BLaER1 (cell line): ENCODE measurements around the gene TMBIM1.

Experiments used
- H3K27ac ChIP-seq: shearing (Covaris generic); formaldehyde crosslinking; 2 replicates; pipeline ENCODE4 v1.8.1; 2022
- H3K27me3 ChIP-seq: shearing (Covaris generic); formaldehyde crosslinking; 2 replicates; pipeline ENCODE4 v1.8.1; 2022
- H3K36me3 ChIP-seq: shearing (Covaris generic); formaldehyde crosslinking; 2 replicates; pipeline ENCODE4 v1.8.1; 2022
- H3K4me1 ChIP-seq: shearing (Covaris generic); formaldehyde crosslinking; 2 replicates; pipeline ENCODE4 v1.8.1; 2022
- H3K4me2 ChIP-seq: shearing (Covaris generic); formaldehyde crosslinking; 2 replicates; pipeline ENCODE4 v1.8.1; 2022
- H3K4me3 ChIP-seq: shearing (Covaris generic); formaldehyde crosslinking; 2 replicates; pipeline ENCODE4 v1.8.1; 2022
- H3K9ac ChIP-seq: shearing (Covaris generic); formaldehyde crosslinking; 2 replicates; pipeline ENCODE4 v1.8.1; 2022
- H3K9me3 ChIP-seq: shearing (Covaris generic); formaldehyde crosslinking; 2 replicates; pipeline ENCODE4 v1.8.1; 2022
- H4K20me1 ChIP-seq: shearing (Covaris generic); formaldehyde crosslinking; 2 replicates; pipeline ENCODE4 v1.8.1; 2022
- Cebpa-rat ChIP-seq: shearing (Covaris generic); IDR thresholded peaks from 2 replicates; pipeline ENCODE4 v1.8.1; 2022

TMBIM1 gene

DNA sequence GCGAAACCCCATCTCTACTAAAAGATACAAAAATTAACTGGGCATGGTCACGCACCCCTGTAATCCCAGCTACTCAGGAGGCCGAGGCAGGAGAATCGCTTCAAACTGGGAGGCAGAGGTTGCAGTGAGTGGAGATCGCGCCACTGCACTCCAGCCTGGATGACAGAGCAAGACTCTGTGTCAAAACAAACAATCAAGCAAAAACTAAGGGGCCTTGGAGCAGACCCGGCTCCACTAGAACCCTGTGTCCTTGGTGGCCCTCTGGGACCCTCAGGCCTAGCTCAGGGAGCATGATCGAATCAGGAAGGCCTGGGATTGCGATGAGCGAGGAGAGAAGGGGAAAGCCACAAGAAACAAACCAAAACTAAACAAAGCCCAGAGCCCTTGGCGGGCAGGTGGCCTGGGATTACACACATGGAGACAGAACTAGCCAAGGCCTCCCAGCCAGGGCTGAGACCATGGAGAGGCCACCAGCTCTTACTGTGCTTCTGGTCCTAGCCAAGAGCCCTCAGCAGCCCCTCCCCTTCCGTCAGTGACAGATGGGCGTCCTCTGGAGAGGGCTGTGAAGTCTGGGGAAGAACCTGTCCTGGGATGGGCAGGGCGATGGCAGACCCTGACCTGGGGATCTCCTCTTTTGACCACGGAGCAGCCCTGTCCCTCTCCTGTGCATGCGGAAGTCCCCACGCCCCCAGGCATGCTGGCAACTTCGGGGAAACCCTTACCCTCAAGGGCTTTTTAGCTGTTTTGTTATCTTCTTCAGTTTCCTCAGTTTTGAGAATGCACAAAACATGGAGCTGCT is 36.9 kb upstream of the TMBIM1 start:
- peaks cover 75% of the 10 kb centered on the region for H3K4me1 ChIP-seq
- H4K20me1 ChIP-seq: no peaks in the 10 kb centered on the region
- H3K27ac ChIP-seq: peak overlapping the region; percentile 86
- no peak for TF ChIP-seq Cebpa-rat
- H3K9ac ChIP-seq: peak overlapping the region; percentile 66
- H3K36me3 ChIP-seq: no peaks in the 10 kb centered on the region
- no peaks in the 10 kb centered on the region for H3K9me3 ChIP-seq
- no peak overlapping the region for H3K4me3 ChIP-seq
- H3K4me2 ChIP-seq: peak overlapping the region; percentile 81
- H3K27me3 ChIP-seq: no peaks in the 10 kb centered on the region

DNA sequence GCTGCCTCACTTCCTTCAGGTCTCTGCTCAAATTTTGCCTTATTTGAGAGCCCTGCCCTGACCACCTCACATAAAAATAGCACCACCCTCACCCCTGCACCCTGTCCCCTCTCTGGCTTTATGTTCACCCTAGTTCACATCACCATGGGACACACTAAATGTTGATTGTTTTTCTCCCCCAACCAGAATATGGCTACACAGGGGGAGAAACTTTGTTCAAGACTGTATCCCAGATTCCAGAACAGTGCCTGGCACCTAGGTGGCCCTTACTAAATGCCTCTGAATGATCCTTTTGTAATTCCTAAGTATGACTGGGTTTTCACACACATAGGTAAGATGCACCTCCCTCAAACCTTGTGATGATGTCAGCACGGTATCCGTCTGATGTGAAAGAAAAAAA is 36.0 kb upstream of the TMBIM1 start:
- H3K4me3 ChIP-seq: no peak overlapping the region
- H3K9ac ChIP-seq: no peak overlapping the region
- no peaks in the 10 kb centered on the region for H3K9me3 ChIP-seq
- no peak overlapping the region; the same call in 1 of the 2 replicates for H3K4me2 ChIP-seq
- peaks cover 74% of the 10 kb centered on the region for H3K4me1 ChIP-seq
- H3K27ac ChIP-seq: no peak overlapping the region
- no peaks in the 10 kb centered on the region for H4K20me1 ChIP-seq
- no peaks in the 10 kb centered on the region for H3K36me3 ChIP-seq
- no peak for TF ChIP-seq Cebpa-rat
- no peaks in the 10 kb centered on the region for H3K27me3 ChIP-seq

DNA sequence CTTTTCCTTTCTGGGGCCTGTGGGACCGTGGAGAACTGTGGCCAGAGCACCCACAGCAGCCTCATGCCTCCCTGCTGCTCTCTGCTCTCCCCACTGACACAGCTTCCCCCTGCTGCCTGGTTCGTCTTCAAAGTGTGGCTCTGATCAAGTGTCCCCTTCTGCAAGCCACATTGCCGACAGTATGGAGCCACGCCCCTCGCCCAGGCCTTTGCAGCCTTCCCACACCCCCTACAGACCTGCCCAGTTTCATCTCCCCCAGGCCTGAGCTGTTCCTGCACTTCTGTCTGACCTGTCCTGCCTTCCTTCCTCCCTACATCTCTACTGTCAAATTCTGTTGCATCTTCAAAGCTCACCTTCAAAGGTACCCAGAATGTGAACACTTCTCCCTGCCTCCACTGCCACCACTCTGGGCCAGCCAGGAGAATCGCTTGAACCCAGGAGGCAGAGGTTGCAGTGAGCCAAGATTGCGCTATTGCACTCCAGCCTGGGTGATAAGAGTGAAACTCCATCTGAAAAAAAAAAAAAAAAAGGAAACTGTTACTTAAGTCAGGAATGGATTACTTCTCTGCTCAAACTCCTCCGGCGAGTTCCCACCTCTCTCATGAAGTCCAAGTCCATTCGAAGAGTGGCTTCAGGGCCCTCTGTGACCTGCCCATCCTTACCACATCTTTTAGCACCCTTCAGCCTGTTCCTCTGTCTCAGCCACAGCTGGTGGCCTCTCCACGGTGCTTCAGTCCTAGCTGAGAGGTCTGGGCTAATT is 35.3 kb upstream of the TMBIM1 start:
- Histone ChIP-seq H3K9me3 (no peaks in the 10 kb centered on the region), H3K27ac (no peak overlapping the region), H3K36me3 (no peaks in the 10 kb centered on the region), H3K4me1 (peaks cover 70% of the 10 kb centered on the region), H3K9ac (no peak overlapping the region), H3K4me3 (no peak overlapping the region), H3K27me3 (no peaks in the 10 kb centered on the region), H4K20me1 (no peaks in the 10 kb centered on the region), H3K4me2 (no peak overlapping the region)
- TF ChIP-seq Cebpa-rat: no peak

DNA sequence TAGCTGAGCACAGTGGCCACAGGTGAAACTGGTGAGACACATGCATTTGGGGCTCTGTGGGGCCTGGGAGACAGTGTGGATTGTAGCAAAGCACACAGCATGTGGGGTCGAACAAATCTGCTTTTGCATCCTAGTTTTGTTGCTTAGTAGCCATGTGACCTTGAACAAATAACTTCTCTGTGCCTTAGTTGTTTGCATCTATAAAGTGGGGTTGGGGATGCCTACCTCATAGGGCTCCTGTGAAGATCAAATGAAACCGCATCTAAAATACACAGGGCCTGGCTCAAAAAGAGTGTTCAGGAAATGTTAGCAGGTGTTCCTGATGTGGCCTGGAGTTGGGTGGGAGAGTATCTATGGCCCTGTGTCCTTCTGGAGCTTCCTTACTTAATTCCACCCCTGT is 34.0 kb upstream of the TMBIM1 start:
- TF ChIP-seq Cebpa-rat: no peak
- Histone ChIP-seq H3K36me3 (no peaks in the 10 kb centered on the region), H3K27me3 (no peaks in the 10 kb centered on the region), H4K20me1 (no peaks in the 10 kb centered on the region), H3K27ac (no peak overlapping the region), H3K9ac (no peak overlapping the region), H3K4me2 (no peak overlapping the region), H3K9me3 (no peaks in the 10 kb centered on the region), H3K4me1 (peaks cover 70% of the 10 kb centered on the region), H3K4me3 (no peak overlapping the region)

DNA sequence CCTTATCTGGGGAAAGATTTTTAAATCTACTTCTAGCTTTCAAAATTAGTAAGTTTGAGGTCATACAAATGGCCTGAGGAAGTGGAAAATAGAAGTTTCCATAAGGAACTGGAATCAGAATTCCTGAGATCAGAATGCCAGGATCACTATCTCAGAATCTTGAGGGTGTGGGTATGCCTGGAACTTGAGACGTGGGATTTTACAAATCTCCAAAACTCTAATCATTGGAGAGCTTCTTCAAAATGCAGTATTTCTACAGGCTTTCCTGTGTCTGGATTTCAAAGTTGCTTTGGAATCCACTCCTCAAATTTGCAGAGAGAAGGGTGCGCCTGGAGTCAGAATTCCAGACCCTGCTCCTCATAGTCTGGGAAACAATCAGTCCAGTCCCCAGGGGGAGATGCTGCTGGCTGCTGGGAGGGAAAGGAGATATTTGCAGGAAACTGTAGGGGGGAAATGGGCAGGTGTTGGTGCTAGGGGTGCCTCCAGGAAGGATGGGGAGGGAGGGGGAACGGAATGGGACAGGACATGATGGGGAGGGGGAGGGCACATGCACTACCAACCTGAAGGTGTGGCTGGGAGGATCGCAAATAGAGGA is 33.4 kb upstream of the TMBIM1 start:
- Histone ChIP-seq H3K27ac (no peak overlapping the region), H3K4me2 (no peak overlapping the region)

DNA sequence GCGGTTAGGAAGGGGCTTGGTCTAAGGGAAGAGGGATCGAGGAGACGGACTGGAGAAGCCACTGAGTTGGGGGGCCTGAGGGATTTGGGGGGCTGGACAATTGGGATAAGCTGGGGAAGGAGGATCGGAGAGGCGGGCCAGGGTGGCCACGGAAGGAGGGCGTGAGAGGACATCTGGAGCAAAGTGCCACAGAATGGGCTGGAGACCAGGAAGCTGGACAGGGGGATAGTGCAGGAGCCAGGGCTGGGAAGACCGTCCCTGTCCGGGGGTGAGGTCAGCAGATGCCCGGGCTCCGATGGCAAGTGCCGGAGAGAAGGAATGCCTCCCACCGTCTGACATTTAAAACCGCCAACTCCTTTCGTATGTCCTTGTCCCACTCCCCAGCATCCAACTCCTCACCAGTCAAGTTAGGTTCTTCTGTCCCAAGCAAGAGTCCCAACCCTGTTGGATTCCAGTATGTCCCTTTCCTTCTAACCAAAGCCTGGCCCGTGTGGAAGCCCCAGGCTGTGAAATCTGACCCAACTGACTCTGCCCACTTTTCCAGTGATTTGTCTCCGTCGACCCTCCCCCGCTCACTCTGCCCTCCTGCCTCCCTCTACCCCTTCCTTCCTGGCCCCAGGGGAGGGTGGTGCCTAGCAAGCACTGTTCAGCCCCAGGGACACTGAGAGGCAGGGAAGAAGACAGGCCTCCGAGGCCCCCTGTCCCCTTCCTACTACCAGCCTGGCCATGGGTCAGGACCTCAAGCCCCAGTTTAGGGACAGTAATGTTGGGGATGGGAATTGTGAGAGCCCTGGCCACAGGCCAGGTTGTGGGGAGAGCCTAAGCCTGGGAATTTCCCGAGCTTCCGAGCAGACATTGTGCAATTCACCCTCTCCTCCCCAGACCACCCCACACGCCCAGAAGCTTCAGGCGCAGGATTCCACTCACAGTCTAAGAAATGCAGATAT is 31.5 kb upstream of the TMBIM1 start:
- Histone ChIP-seq H3K27ac (no peak overlapping the region), H4K20me1 (no peaks in the 10 kb centered on the region), H3K4me2 (peak overlapping the region; percentile 99), H3K4me3 (peak overlapping the region; percentile 77), H3K27me3 (no peaks in the 10 kb centered on the region), H3K9me3 (no peaks in the 10 kb centered on the region), H3K36me3 (no peaks in the 10 kb centered on the region), H3K9ac (peak overlapping the region; percentile 67), H3K4me1 (peaks cover 54% of the 10 kb centered on the region)
- TF ChIP-seq Cebpa-rat: no peak

More for the DNA sequence above, 33.4 kb upstream of the TMBIM1 start:
- no peaks in the 10 kb centered on the region for H3K27me3 ChIP-seq
- H3K4me3 ChIP-seq: no peak overlapping the region
- no peaks in the 10 kb centered on the region for H3K9me3 ChIP-seq
- H3K36me3 ChIP-seq: no peaks in the 10 kb centered on the region
- no peak overlapping the region for H3K9ac ChIP-seq
- H3K4me1 ChIP-seq: peaks cover 70% of the 10 kb centered on the region
- no peak for TF ChIP-seq Cebpa-rat
- no peaks in the 10 kb centered on the region for H4K20me1 ChIP-seq

DNA sequence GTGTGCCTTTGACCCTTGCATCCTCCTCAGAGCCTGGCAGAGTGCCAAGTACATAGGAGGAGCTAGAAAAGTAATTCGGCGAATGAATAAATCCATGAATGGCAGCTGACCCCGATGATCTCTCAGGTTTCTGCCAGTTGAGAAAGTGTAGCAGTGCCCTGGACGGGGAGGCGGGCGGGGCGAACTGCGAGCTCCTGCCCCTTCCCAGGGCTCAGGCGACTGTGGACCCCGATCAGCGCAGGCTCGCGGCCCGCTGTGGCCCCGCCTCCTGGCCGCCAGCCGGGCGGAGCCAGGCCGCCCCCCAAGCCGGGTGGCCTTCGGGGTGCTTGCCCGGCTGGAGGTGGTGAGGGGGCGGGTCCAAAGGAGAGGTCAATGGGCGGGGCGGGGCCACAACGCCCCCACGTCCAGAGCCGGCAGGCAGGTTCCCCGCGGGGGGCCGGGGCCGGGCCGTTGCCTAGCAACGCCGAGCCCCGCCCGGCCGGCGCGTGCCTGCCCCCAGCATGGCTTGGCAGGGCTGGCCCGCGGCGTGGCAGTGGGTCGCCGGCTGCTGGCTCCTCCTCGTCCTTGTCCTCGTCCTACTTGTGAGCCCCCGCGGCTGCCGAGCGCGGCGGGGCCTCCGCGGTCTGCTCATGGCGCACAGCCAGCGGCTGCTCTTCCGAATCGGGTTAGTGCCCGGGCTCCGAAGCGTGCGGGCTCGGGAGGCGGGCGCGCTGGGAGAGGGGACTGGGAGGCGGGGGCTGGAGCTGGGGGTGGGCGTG is 30.6 kb upstream of the TMBIM1 start:
- TF ChIP-seq Cebpa-rat: no peak
- Histone ChIP-seq H3K4me3 (peak overlapping the region; percentile 77), H3K4me1 (peaks cover 52% of the 10 kb centered on the region), H3K36me3 (no peaks in the 10 kb centered on the region), H3K27ac (no peak overlapping the region), H3K9me3 (no peaks in the 10 kb centered on the region), H3K4me2 (peak overlapping the region; percentile 99), H3K9ac (peak overlapping the region; percentile 67), H4K20me1 (no peaks in the 10 kb centered on the region), H3K27me3 (no peaks in the 10 kb centered on the region)

DNA sequence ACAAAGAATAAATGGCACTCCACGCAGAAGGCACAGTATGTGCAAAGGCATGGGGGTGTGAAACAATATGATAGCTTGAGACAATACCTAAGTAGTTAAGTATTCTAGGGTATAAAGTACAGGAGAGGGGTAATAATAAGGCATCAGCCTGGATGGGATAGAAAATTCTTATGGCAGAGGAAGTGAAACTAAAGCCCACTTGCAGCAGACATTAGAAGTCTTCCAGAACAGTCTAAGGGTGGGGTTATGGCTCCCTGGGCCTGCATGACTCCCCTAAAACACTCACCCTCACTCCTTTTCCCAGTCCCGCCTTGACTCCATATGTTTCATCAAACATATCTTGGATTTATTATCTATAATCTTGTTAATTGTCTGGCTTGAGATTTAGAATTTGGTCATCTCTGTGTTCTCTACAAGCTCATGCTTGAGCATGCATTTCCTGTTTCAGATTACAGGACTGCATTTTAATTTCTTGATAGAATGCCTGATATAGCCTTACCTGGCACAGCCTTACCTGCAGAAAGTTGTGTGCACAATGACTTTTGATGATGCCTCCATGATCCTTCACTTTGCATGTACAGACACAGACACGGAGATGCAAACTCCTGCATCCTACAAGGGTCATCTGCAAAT is 28.5 kb upstream of the TMBIM1 start:
- Histone ChIP-seq H4K20me1 (no peaks in the 10 kb centered on the region), H3K36me3 (no peaks in the 10 kb centered on the region), H3K4me3 (no peak overlapping the region), H3K9me3 (no peaks in the 10 kb centered on the region), H3K4me2 (peak overlapping the region; percentile 33), H3K27me3 (no peaks in the 10 kb centered on the region), H3K9ac (no peak overlapping the region), H3K27ac (no peak overlapping the region), H3K4me1 (peaks cover 46% of the 10 kb centered on the region)
- no peak for TF ChIP-seq Cebpa-rat
